GM23338 (cell line): Measurements from ENCODE around the gene FAM193B. TPM values are rescaled to one million over a fixed set of nuclear protein-coding genes. Genes with fewer than 3 reads are reported as not detected.

Experiments
- ATAC-seq: fragments of 200-7000 bp; cut with Tn5 transposase; 3 replicates; pipeline ENCODE4 v1.9.1; 2020
- DNase-seq: peaks from one replicate; pipeline ENCODE4 v3.0.0-alpha.2; 2015; ENCODE audit warnings: low spot score
- H2AFZ ChIP-seq: fragments of 200-600 bp; sonication (generic); 2 replicates; pipeline ENCODE4 v1.8.0; 2016; ENCODE audit warnings: antibody characterized with exemption, mild to moderate bottlenecking, moderate library complexity
- H3F3A ChIP-seq: fragments of 200-600 bp; sonication (generic); replicated peaks from 2 replicates; pipeline ENCODE4 v1.8.0; 2017; ENCODE audit warnings: antibody characterized with exemption, mixed run types, low read depth
- H3K27ac ChIP-seq: fragments of 200-600 bp; sonication (generic); 2 replicates; pipeline ENCODE4 v1.6.1; 2016; ENCODE audit warnings: low read depth
- H3K27me3 ChIP-seq: fragments of 200-600 bp; sonication (generic); 2 replicates; pipeline ENCODE4 v1.8.0; 2016; ENCODE audit warnings: mild to moderate bottlenecking, mixed run types, moderate library complexity; ENCODE audit not compliant: insufficient read depth
- H3K36me3 ChIP-seq: fragments of 200-600 bp; sonication (generic); 2 replicates; pipeline ENCODE4 v1.8.0; 2016; ENCODE audit warnings: mild to moderate bottlenecking; ENCODE audit not compliant: insufficient read depth
- H3K4me1 ChIP-seq: fragments of 200-600 bp; sonication (generic); 2 replicates; pipeline ENCODE4 v1.8.0; 2016; ENCODE audit warnings: mild to moderate bottlenecking, moderate library complexity; ENCODE audit not compliant: insufficient read depth
- H3K4me2 ChIP-seq: fragments of 200-600 bp; sonication (generic); 2 replicates; pipeline ENCODE4 v1.7.1; 2017; ENCODE audit warnings: mixed run types
- H3K4me3 ChIP-seq: fragments of 200-600 bp; sonication (generic); 2 replicates; pipeline ENCODE4 v1.6.1; 2016; ENCODE audit warnings: mixed run types
- H3K79me2 ChIP-seq: fragments of 200-600 bp; sonication (generic); replicated peaks from 2 replicates; pipeline ENCODE4 v1.8.0; 2017; ENCODE audit warnings: mild to moderate bottlenecking; ENCODE audit not compliant: insufficient read depth
- H3K9me2 ChIP-seq: fragments of 200-600 bp; sonication (generic); 2 replicates; pipeline ENCODE4 v1.8.0; 2017; ENCODE audit not compliant: insufficient read depth
- H4K20me1 ChIP-seq: fragments of 200-600 bp; sonication (generic); replicated peaks from 2 replicates; pipeline ENCODE4 v1.8.0; 2017; ENCODE audit warnings: mild to moderate bottlenecking; ENCODE audit not compliant: insufficient read depth
- H3K27ac Mint-ChIP-seq: 2 replicates; pipeline ENCODE4 v1.8.0; 2020; ENCODE audit warnings: inconsistent platforms, mild to moderate bottlenecking, moderate library complexity, mixed read lengths
- H3K27me3 Mint-ChIP-seq: 3 replicates; pipeline ENCODE4 v1.8.0; 2022; ENCODE audit warnings: low read depth, mild to moderate bottlenecking, moderate library complexity, mixed read lengths, inconsistent platforms; ENCODE audit not compliant: insufficient read depth, poor library complexity
- H3K36me3 Mint-ChIP-seq: 3 replicates; pipeline ENCODE4 v1.8.0; 2021; ENCODE audit warnings: low read depth, mild to moderate bottlenecking, inconsistent platforms, moderate library complexity, mixed read lengths
- H3K4me1 Mint-ChIP-seq: 3 replicates; pipeline ENCODE4 v1.8.0; 2020; ENCODE audit warnings: mild to moderate bottlenecking, inconsistent platforms, mixed read lengths
- H3K4me3 Mint-ChIP-seq: 3 replicates; pipeline ENCODE4 v1.8.0; 2021; ENCODE audit warnings: moderate library complexity, mild to moderate bottlenecking, inconsistent platforms, mixed read lengths
- H3K9me3 Mint-ChIP-seq: 3 replicates; pipeline ENCODE4 v1.8.0; 2020; ENCODE audit warnings: moderate library complexity, mild to moderate bottlenecking, inconsistent platforms, mixed read lengths
- CREB1 ChIP-seq: fragments of 250-450 bp; sonication (Bioruptor Pico); IDR thresholded peaks from 2 replicates; pipeline ENCODE4 v1.5.0; 2020; ENCODE audit warnings: low read depth, mild to moderate bottlenecking, moderate library complexity
- CTCF ChIP-seq, 2 experiments: fragments of 200-600 bp in 1 of 2; sonication (generic) in 1 of 2; conservative IDR thresholded peaks; 2 replicates each; pipeline versions ENCODE4 v1.5.1 to v1.6.1; 2016 to 2017; ENCODE audit warnings: antibody characterized with exemption in 2 of 2, low read depth in 2 of 2, mild to moderate bottlenecking in 2 of 2, moderate library complexity in 1 of 2
- ETS1 ChIP-seq: IDR thresholded peaks from 2 replicates; pipeline ENCODE4 v1.6.1; 2016; ENCODE audit warnings: antibody characterized with exemption
- EZH2 ChIP-seq: fragments of 200-600 bp; sonication (generic); IDR thresholded peaks from one replicate; pipeline ENCODE4 v1.8.0; 2017; ENCODE audit warnings: antibody characterized with exemption, mild to moderate bottlenecking, low read depth; ENCODE audit not compliant: unreplicated experiment
- JUNB ChIP-seq: IDR thresholded peaks from one replicate; pipeline ENCODE4 v1.6.1; 2016; ENCODE audit warnings: antibody characterized with exemption; ENCODE audit not compliant: unreplicated experiment
- NANOG ChIP-seq: IDR thresholded peaks from 2 replicates; pipeline ENCODE4 v1.6.1; 2016; ENCODE audit warnings: antibody characterized with exemption, borderline replicate concordance
- POLR2AphosphoS5 ChIP-seq: IDR thresholded peaks from 2 replicates; pipeline ENCODE4 v1.6.1; 2016; ENCODE audit warnings: antibody characterized with exemption, low read depth
- REST ChIP-seq: IDR thresholded peaks from one replicate; pipeline ENCODE4 v1.6.1; 2018; ENCODE audit warnings: antibody characterized with exemption; ENCODE audit not compliant: unreplicated experiment
- ZNF114 ChIP-seq: fragments of 250-450 bp; sonication (Bioruptor Pico); IDR thresholded peaks from 2 replicates; pipeline ENCODE4 v1.5.0; 2020; ENCODE audit warnings: mild to moderate bottlenecking, moderate library complexity
- ZNF331 ChIP-seq: fragments of 250-450 bp; sonication (Bioruptor Pico); IDR thresholded peaks from 2 replicates; pipeline ENCODE4 v1.5.0; 2020; ENCODE audit warnings: low read depth, mild to moderate bottlenecking, moderate library complexity
- ZNF462 ChIP-seq: fragments of 250-450 bp; sonication (Bioruptor Pico); IDR thresholded peaks from 2 replicates; pipeline ENCODE4 v1.5.0; 2020; ENCODE audit warnings: mild to moderate bottlenecking, moderate library complexity
- polyA plus RNA-seq: library from polyadenylated mRNA; unstranded; fragments of >200 nt; fragmentation: Nextera tagmentation; extraction: Ambion mirVana; gene quantifications from 2 replicates; pipeline ENCODE4 v1.2.1, GENCODE V29; 2016
- total RNA-seq: library from RNA; depleted of rRNA; stranded (reverse); fragments of >200 nt; shearing (Covaris generic); gene quantifications from 2 replicates; pipeline ENCODE4 v1.2.3, GENCODE V29; 2014

FAM193B gene
- total and polyA plus RNA-seq, 2 experiments from 2014 or later = 44.4 to 58.6 TPM

- TF ChIP-seq CTCF (conservative IDR thresholded peaks at IDR 0.05; ENCODE audit: low read depth in 2 of 2) = no peak
- no peak for TF ChIP-seq CREB1 (CRISPR knock-in tag)
- no peak for TF ChIP-seq ZNF114
- TF ChIP-seq REST = no peak
- no peak for TF ChIP-seq ZNF331 (CRISPR knock-in tag)
- TF ChIP-seq ETS1 = no peak
- TF ChIP-seq JUNB = no peak
- TF ChIP-seq NANOG = no peak
- TF ChIP-seq EZH2 = no peak
These were observed 67.2 kb downstream of the FAM193B start (continued) for GRCh38 chr5:177487144-177487543.

GRCh38 chr5:177486256-177486655 is 68.1 kb downstream of the FAM193B start:
- Mint-ChIP-seq H3K27me3 (peaks cover 31% of the 10 kb centered on the region), H3K36me3 (peaks cover 80% of the 10 kb centered on the region), H3K4me3 (no peak overlapping the region), H3K27ac (no peak overlapping the region), H3K4me1 (peaks cover 5% of the 10 kb centered on the region), H3K9me3 (peaks cover 2% of the 10 kb centered on the region; the same call in 1 of the 3 replicates)
- DNase-seq (no peak), ATAC-seq (no peak)
- H3K36me3 ChIP-seq = peaks cover 14% of the 10 kb centered on the region
- H3K27ac ChIP-seq = no peak overlapping the region
- H3K27me3 ChIP-seq = no peaks in the 10 kb centered on the region
- H3F3A ChIP-seq = 0 out of 2 replicates have a peak, but pooled peaks cover 5% of the 10 kb centered on the region
- H3K9me2 ChIP-seq = no peaks in the 10 kb centered on the region
- no peak overlapping the region for H3K4me3 ChIP-seq
- H3K4me1 ChIP-seq = peaks cover 4% of the 10 kb centered on the region; the same call in 1 of the 2 replicates
- H4K20me1 ChIP-seq = no peaks in the 10 kb centered on the region; the same call in 1 of the 2 replicates
- no peak overlapping the region for H2AFZ ChIP-seq
- no peak overlapping the region for H3K4me2 ChIP-seq
- H3K79me2 ChIP-seq = no peaks in the 10 kb centered on the region
- no peak for TF ChIP-seq EZH2
- TF ChIP-seq POLR2AphosphoS5 = no peak
- TF ChIP-seq ETS1 = no peak
- no peak for TF ChIP-seq ZNF331 (CRISPR knock-in tag)
- no peak for TF ChIP-seq ZNF462 (CRISPR knock-in tag)
- no peak for TF ChIP-seq JUNB
